ENCODE measurements around the gene C6orf132. TPM values are rescaled to one million over a fixed set of nuclear protein-coding genes. Genes with fewer than 3 reads are reported as not detected.

Gene C6orf132
- total and polyA plus RNA-seq, 9 of the 15 experiments (the other 6 are each of a cell fraction or from before 2014, with no cell fraction given), result 0.06 to 0.35 (median 0.14) TPM

GRCh38 chr6:42182101-42182500, 39.7 kb upstream of the C6orf132 start (continued):
- no peak for TF ChIP-seq CTCF (IDR thresholded peaks at IDR 0.05 in 2 of 3, conservative IDR thresholded peaks at IDR 0.05 in 1 of 3; ENCODE audit: insufficient read depth in 2 of 3, low read depth in 1 of 3, low read length in 3 of 3)
- TF ChIP-seq PBX2 (CRISPR knock-in tag; IDR thresholded peaks at IDR 0.05; ENCODE audit: low read depth), result peak; percentile 51; the same call in 1 of the 2 replicates
- TF ChIP-seq PBX2 (tag; conservative IDR thresholded peaks at IDR 0.05; ENCODE audit: low read depth), result peak; percentile 61
- TF ChIP-seq MEF2A (IDR thresholded peaks at IDR 0.05; ENCODE audit: control insufficient read depth, low read depth, low read length), result no peak
- no peak for TF ChIP-seq ELF1 (tag; IDR thresholded peaks at IDR 0.05)
- TF ChIP-seq MBD2 (IDR thresholded peaks at IDR 0.05; ENCODE audit: borderline replicate concordance, low read depth), result no peak
- no peak for TF ChIP-seq POLR2G (IDR thresholded peaks at IDR 0.05; ENCODE audit: low read depth, low read length)

Data from K562 (cell line).